GM10847 (cell line): Measurements from ENCODE around the gene LRAT.

Experiments used
- POLR2A ChIP-seq: IDR thresholded peaks from 2 replicates; pipeline ENCODE4 v1.6.1; 2011; ENCODE audit not compliant: insufficient read length; ENCODE audit errors: extremely low read depth

LRAT gene

GRCh38 chr4:154741922-154742850 is 1.6 kb upstream of the LRAT start:
- no peak for TF ChIP-seq POLR2A

GRCh38 chr4:154744341-154744926 is 634 bp downstream of the LRAT start:
- no peak for TF ChIP-seq POLR2A

DNA sequence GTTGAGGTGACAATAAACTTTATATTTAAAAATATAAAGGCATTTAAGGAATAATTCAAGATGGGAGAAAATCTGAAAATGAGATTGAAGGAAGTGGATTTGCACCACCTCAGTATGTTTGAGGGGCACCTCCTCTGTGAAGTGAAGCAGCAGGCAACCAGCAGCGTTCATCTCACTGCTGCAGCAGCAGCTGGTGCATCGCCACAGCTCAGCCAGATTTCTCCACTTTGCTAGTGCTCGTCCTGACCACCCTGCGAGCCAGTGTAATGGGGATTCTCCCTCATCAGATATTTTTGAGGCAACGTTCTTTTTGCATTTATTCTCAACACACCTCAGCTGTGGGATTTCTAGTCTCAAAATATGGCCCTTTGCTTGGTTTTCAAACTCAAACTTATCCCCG is 13.9 kb downstream of the LRAT start:
- no peak for TF ChIP-seq POLR2A

GRCh38 chr4:154760895-154761294 is 17.1 kb downstream of the LRAT start:
- TF ChIP-seq POLR2A: no peak

DNA sequence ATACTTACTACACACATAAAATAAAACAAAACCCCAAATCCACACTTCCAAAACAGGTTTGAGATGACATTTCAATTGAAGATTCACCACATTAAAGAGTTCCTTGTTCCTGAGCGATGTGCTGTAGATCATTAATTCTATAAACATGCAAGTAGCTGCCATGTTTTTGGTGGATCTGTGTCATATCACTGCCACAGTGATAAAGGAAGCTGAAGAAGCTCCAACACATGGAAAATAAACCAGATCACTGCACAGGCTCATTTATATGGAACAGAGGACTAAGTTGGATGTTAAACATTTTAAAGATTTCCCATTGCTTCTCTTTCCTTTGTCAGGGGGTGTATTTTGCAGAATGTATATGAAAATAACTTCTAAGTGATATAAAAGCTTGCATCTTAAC is 34.5 kb downstream of the LRAT start:
- no peak for TF ChIP-seq POLR2A

DNA sequence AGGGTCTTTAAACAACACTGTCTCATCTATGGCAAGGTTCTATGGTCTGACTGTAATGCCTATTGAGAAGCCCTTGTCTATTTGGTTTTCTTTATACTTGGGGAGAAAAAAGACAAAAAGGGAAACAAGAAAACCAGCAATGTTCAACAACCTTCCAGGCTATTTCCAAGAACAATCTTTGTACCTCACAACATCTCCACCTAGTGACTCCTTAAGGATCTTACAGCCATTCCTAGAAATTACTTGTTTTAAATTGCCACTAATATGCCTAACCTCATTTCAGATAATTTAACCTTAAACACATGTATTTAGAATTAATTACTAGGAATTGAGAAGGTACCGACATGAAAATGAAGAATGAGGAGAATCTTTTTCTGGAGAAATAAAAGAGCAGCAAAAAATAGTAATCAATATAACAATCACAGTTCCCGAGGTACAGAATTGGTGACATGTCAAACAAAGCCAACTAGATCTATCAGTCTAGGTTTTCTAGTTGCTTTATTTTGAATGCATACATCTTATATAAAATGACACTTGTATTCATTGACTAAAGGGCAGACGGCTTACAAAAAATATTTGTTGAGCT is 35.7 kb downstream of the LRAT start:
- TF ChIP-seq POLR2A: no peak

DNA sequence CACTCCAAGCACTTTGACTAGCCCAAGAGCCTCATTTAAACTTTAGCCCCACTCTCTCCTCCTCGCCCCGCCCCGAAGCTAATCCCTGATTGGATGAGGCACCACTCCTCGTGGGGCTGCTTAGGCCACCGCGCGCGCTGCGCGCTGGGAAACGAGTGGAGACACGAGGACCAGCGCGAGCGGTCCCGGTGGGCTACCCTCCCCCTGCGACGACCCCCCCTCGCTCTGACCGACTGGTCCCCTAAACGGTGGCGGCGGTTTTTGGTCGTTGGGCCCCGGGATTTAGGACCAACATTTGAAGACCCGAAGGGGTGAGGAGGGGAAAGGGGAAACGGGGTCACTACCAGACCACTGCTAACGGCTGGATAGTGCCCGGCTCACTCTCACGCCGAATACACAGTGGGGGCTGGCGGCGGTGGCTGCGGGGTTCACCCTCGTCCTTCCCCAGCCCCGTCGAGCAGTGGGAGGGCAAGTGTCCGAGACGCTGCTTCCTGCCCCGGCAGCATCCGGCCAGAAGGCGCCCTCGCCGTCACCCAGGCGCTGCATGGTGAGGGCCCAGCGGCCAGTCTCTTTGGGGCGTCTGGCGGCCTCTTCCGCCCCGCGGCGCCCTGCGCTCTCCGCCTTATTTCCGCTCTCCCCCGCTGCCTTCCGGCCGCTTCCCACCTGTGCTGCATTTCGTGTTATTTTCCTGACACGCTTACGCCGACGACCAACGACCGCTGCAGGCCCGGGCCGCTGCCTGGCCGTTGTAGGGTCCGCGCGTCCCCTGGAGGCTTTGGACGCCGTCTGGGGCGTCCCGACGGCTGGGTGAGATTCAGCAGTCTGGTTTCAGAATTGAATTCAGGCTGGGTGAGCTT is 37.6 kb downstream of the LRAT start, which contains the start of gene RBM46:
TSS of gene RBM46 (plus strand) at position 147 of the 857 bp plus-strand sequence. CDS start 15,481 bp downstream, outside the sequence.
- TF ChIP-seq POLR2A: no peak

DNA sequence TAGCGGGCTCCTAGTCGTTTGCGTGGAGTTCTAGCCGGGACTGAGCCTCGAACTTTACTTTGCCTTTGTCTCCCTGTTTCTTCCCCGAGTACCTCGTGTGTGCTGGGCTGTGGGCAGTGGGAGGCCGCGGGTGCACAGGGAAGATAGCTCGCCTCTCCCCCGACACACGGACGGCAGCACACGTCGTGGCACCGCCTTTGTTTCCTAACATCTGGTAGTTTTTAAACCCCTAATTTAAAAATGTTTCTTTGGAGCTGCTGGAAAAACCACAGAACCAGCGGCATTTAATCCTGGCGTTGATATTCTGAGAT is 38.1 kb downstream of the LRAT start:
- TF ChIP-seq POLR2A: no peak
